Caco-2 (cell line): Measurements from ENCODE around the gene ILDR1. TPM values are rescaled to one million over a fixed set of nuclear protein-coding genes. Genes with fewer than 3 reads are reported as not detected.

ENCODE experiments used
- BruUV-seq: library from RNA; stranded (reverse); fragments of 400-500 nt; replicated peaks from 2 replicates; lab custom pipeline; 2021; lab: Mats Ljungman, UMichigan
- CTCF ChIA-PET: fragments of 300-600 bp; sonication (Branson Sonifier 250); formaldehyde crosslinking; loops from one replicate; lab custom pipeline; 2022; ENCODE audit warnings: antibody characterized with exemption; lab: Charles Lee
- POLR2A ChIA-PET: fragments of 300-600 bp; sonication (Branson Sonifier 250); formaldehyde crosslinking; loops from one replicate; lab custom pipeline; 2022; ENCODE audit warnings: antibody characterized with exemption; lab: Charles Lee
- DNase-seq, 2 experiments: peaks; one replicate each; pipeline versions ENCODE4 v3.0.0 to v3.0.0-alpha.2; 2020 to 2022
- H3K27me3 ChIP-seq: replicated peaks from 2 replicates; pipeline ENCODE4 v1.6.0; 2011; ENCODE audit warnings: low read length; ENCODE audit not compliant: control insufficient read depth, insufficient read depth
- H3K36me3 ChIP-seq: 2 replicates; pipeline ENCODE4 v1.5.1; 2011; ENCODE audit warnings: low read length; ENCODE audit not compliant: control insufficient read depth, insufficient read depth
- H3K4me1 ChIP-seq: fragments of 250-450 bp; sonication (Bioruptor Pico); 2 replicates; pipeline ENCODE4 v1.5.1; 2020; ENCODE audit warnings: mild to moderate bottlenecking
- H3K4me3 ChIP-seq: 2 replicates; pipeline ENCODE4 v1.5.1; 2011; ENCODE audit warnings: low read depth, mild to moderate bottlenecking, control low read depth, low read length
- H3K9me3 ChIP-seq: fragments of 250-450 bp; sonication (Bioruptor Pico); 2 replicates; pipeline ENCODE4 v1.5.1; 2020; ENCODE audit warnings: mild to moderate bottlenecking, moderate library complexity
- H3K27ac Mint-ChIP-seq: one replicate; pipeline ENCODE4 v1.8.0; 2022; ENCODE audit warnings: mixed read lengths; ENCODE audit not compliant: unreplicated experiment
- H3K27me3 Mint-ChIP-seq: one replicate; pipeline ENCODE4 v1.8.0; 2022; ENCODE audit warnings: mixed read lengths; ENCODE audit not compliant: insufficient read depth, unreplicated experiment
- H3K36me3 Mint-ChIP-seq: one replicate; pipeline ENCODE4 v1.8.0; 2022; ENCODE audit warnings: mild to moderate bottlenecking, mixed read lengths; ENCODE audit not compliant: insufficient read depth, unreplicated experiment
- H3K4me1 Mint-ChIP-seq: one replicate; pipeline ENCODE4 v1.8.0; 2022; ENCODE audit warnings: low read depth, mixed read lengths; ENCODE audit not compliant: unreplicated experiment
- H3K4me3 Mint-ChIP-seq: one replicate; pipeline ENCODE4 v1.8.0; 2022; ENCODE audit warnings: mild to moderate bottlenecking, moderate library complexity, mixed read lengths; ENCODE audit not compliant: unreplicated experiment
- H3K9me3 Mint-ChIP-seq: one replicate; pipeline ENCODE4 v1.8.0; 2022; ENCODE audit warnings: mixed read lengths; ENCODE audit not compliant: unreplicated experiment
- CTCF ChIP-seq, 2 experiments: fragments of 200-600 bp in 1 of 2; IDR thresholded peaks; 1 replicate in 1 of 2; 2 replicates in 1 of 2; pipeline versions ENCODE4 v1.5.1 to v1.8.0; 2011 to 2022; ENCODE audit warnings: antibody characterized with exemption in 1 of 2, control low read depth in 1 of 2, inconsistent platforms in 1 of 2, low read depth in 1 of 2, low read length in 1 of 2, mild to moderate bottlenecking in 1 of 2, moderate library complexity in 1 of 2; ENCODE audit not compliant: insufficient read depth in 1 of 2, severe bottlenecking in 1 of 2, unreplicated experiment in 1 of 2
- intact Hi-C: fragments of 100-400 bp; cut with micrococcal nuclease; formaldehyde crosslinking; loops from one replicate; pipeline ENCODE4 v1.10.0; 2022; ENCODE audit not compliant: unreplicated experiment
- total RNA-seq: library from RNA; stranded (reverse); gene quantifications from 2 replicates; pipeline ENCODE4 v1.2.3, GENCODE V29; 2022

The ILDR1 gene
- total RNA-seq, 1 experiment from 2014 or later, result 0.25 TPM

DNA sequence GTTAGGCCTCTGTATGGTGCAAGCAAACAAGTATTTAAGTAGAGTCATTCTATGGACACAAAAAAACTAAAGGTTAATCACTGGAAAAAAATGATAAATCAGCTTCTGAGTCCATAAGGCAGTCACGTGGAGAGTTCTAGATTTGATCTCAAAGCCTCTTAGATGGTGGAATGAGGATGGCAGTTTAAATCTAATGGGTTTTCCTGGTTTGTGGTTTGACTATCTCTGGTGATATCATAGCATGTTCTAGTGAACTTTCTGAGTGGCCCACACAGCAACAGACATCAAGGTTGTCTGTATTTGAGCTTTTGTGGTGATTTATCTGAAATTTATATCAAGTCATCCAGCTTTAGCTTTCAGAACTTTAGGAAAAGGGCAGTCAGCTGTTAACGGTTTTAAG is 52.4 kb downstream of the ILDR1 start:
- intact Hi-C loops, result no loop called here
- Histone ChIP-seq H3K9me3 (no peaks in the 10 kb centered on the region), H3K4me3 (no peak overlapping the region), H3K4me1 (peaks cover 16% of the 10 kb centered on the region; the same call in 1 of the 2 replicates), H3K27me3 (no peaks in the 10 kb centered on the region), H3K36me3 (no peaks in the 10 kb centered on the region)
- H3K27ac Mint-ChIP-seq, result no peak overlapping the region
- no peaks in the 10 kb centered on the region for H3K9me3 Mint-ChIP-seq
- TF ChIP-seq CTCF (IDR thresholded peaks at IDR 0.05; ENCODE audit: insufficient read depth in 1 of 2, low read depth in 1 of 2, low read length in 1 of 2, severe bottlenecking in 1 of 2, unreplicated experiment in 1 of 2), result no peak
- peaks cover 6% of the 10 kb centered on the region for H3K4me1 Mint-ChIP-seq
- H3K4me3 Mint-ChIP-seq, result no peak overlapping the region
- H3K36me3 Mint-ChIP-seq, result no peaks in the 10 kb centered on the region
- CTCF ChIA-PET, result no interaction called here
- POLR2A ChIA-PET, result no interaction called here
- BruUV-seq, result no TSS peak
- peaks cover 2% of the 10 kb centered on the region for H3K27me3 Mint-ChIP-seq
- DNase-seq, result no peak

DNA sequence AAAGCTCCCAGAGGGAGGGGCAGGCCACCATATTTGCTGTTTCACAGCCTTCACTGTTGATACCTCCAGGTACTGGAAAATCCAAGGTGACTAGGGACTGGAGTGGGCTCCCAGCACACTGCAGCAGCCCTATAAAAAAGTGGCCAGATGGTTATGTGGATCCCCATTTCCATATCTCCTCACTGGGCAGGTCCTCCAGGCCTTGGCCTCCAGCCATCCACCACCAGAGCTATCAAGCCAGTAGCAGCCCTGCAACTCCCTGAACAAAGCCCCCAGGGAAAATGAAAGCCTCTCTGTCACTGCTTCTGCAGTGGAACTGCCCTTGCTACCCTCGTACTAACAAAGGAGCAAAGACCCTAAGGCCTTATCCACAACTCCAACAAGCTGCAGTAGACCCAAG is 58.4 kb downstream of the ILDR1 start:
- no peaks in the 10 kb centered on the region for H3K36me3 ChIP-seq
- H3K4me1 ChIP-seq, result no peaks in the 10 kb centered on the region
- no peaks in the 10 kb centered on the region for H3K9me3 ChIP-seq
- TF ChIP-seq CTCF (IDR thresholded peaks at IDR 0.05; ENCODE audit: insufficient read depth in 1 of 2, low read depth in 1 of 2, low read length in 1 of 2, severe bottlenecking in 1 of 2, unreplicated experiment in 1 of 2), result no peak
- no peaks in the 10 kb centered on the region for H3K27me3 ChIP-seq
- BruUV-seq, result no TSS peak
- H3K4me3 ChIP-seq, result no peak overlapping the region
- intact Hi-C loops, result no loop called here
- H3K9me3 Mint-ChIP-seq, result no peaks in the 10 kb centered on the region
- CTCF ChIA-PET, result no interaction called here
- H3K27ac Mint-ChIP-seq, result no peak overlapping the region
- no peak for DNase-seq
- H3K27me3 Mint-ChIP-seq, result peaks cover 2% of the 10 kb centered on the region
- no peak overlapping the region for H3K4me3 Mint-ChIP-seq
- no peaks in the 10 kb centered on the region for H3K36me3 Mint-ChIP-seq
- POLR2A ChIA-PET, result no interaction called here
- no peaks in the 10 kb centered on the region for H3K4me1 Mint-ChIP-seq

DNA sequence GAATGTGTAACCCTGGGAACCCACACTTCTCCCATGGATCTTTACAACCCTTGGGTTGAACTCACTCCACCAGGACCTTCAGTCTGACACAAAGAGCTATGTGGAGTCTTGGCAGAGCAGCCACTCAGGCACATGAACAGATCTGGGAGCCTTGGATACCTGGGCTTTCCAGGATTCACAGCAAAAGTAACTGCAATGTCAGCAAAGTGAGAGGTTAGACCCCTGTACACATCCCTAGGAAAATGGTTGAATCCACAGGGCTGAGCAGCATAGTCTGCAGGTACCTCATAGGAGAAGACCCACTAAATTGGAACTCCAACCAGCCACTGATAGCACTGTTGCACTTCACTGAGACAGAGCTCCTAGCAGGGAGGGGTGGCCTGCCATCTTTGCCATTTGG is 59.6 kb downstream of the ILDR1 start:
- ChIA-PET POLR2A (no interaction called here), CTCF (no interaction called here)
- H3K4me1 ChIP-seq, result no peaks in the 10 kb centered on the region
- H3K36me3 ChIP-seq, result no peaks in the 10 kb centered on the region
- intact Hi-C loops, result no loop called here
- H3K9me3 ChIP-seq, result no peaks in the 10 kb centered on the region
- H3K4me1 Mint-ChIP-seq, result no peaks in the 10 kb centered on the region
- no peak overlapping the region for H3K4me3 ChIP-seq
- no peaks in the 10 kb centered on the region for H3K27me3 ChIP-seq
- no peak for TF ChIP-seq CTCF (IDR thresholded peaks at IDR 0.05; ENCODE audit: insufficient read depth in 1 of 2, low read depth in 1 of 2, low read length in 1 of 2, severe bottlenecking in 1 of 2, unreplicated experiment in 1 of 2)
- H3K36me3 Mint-ChIP-seq, result no peaks in the 10 kb centered on the region
- H3K4me3 Mint-ChIP-seq, result no peak overlapping the region
- DNase-seq, result no peak
- no peaks in the 10 kb centered on the region for H3K9me3 Mint-ChIP-seq
- no TSS peak for BruUV-seq
- peaks cover 2% of the 10 kb centered on the region for H3K27me3 Mint-ChIP-seq
- no peak overlapping the region for H3K27ac Mint-ChIP-seq
